Smooth muscle cell (in vitro differentiated cells): Measurements from ENCODE around the gene TMEM101. TPM values are rescaled to one million over a fixed set of nuclear protein-coding genes. Genes with fewer than 3 reads are reported as not detected.

ENCODE experiments used
- DNase-seq: peaks from one replicate; lab custom pipeline; 2025; ENCODE audit not compliant: unreplicated experiment; lab: John Stamatoyannopoulos, UW
- H2AFZ ChIP-seq: fragments of 200-600 bp; sonication (generic); 2 replicates; pipeline ENCODE4 v1.6.0; 2016; ENCODE audit warnings: antibody characterized with exemption, low read depth, mild to moderate bottlenecking
- H3F3A ChIP-seq: fragments of 200-600 bp; sonication (generic); 2 replicates; pipeline ENCODE4 v1.6.0; 2017; ENCODE audit warnings: antibody characterized with exemption, low read depth
- H3K27ac ChIP-seq: fragments of 200-600 bp; sonication (generic); 2 replicates; pipeline ENCODE4 v1.5.1; 2016; ENCODE audit warnings: low read depth, mild to moderate bottlenecking
- H3K27me3 ChIP-seq: fragments of 200-600 bp; sonication (generic); 2 replicates; pipeline ENCODE4 v1.6.1; 2016; ENCODE audit warnings: low read depth, mild to moderate bottlenecking
- H3K36me3 ChIP-seq: fragments of 200-600 bp; sonication (generic); 2 replicates; pipeline ENCODE4 v1.5.1; 2016; ENCODE audit warnings: low read depth
- H3K4me1 ChIP-seq: fragments of 200-600 bp; sonication (generic); 2 replicates; pipeline ENCODE4 v1.5.1; 2016; ENCODE audit warnings: low read depth
- H3K4me2 ChIP-seq: fragments of 200-600 bp; sonication (generic); 2 replicates; pipeline ENCODE4 v1.6.0; 2016; ENCODE audit warnings: mild to moderate bottlenecking
- H3K4me3 ChIP-seq: fragments of 200-600 bp; sonication (generic); 2 replicates; pipeline ENCODE4 v1.5.1; 2016; ENCODE audit warnings: mild to moderate bottlenecking
- H3K79me2 ChIP-seq: fragments of 200-600 bp; sonication (generic); 2 replicates; pipeline ENCODE4 v1.6.0; 2016; ENCODE audit warnings: low read depth, mild to moderate bottlenecking
- H3K9ac ChIP-seq: fragments of 200-600 bp; sonication (generic); 2 replicates; pipeline ENCODE4 v1.6.0; 2016; ENCODE audit warnings: low read depth
- H3K9me3 ChIP-seq: fragments of 200-600 bp; sonication (generic); replicated peaks from 2 replicates; pipeline ENCODE4 v1.5.1; 2016; ENCODE audit warnings: low read depth
- H4K20me1 ChIP-seq: fragments of 200-600 bp; sonication (generic); 2 replicates; pipeline ENCODE4 v1.6.0; 2016; ENCODE audit warnings: low read depth
- CTCF ChIP-seq: fragments of 200-600 bp; sonication (generic); IDR thresholded peaks from 2 replicates; pipeline ENCODE4 v1.5.1; 2017; ENCODE audit warnings: borderline replicate concordance, mild to moderate bottlenecking, antibody characterized with exemption; ENCODE audit not compliant: insufficient read depth, poor library complexity, severe bottlenecking
- WGBS: methylation state at CpG from one replicate; pipeline ENCODE4 v1.1.7; 2016; ENCODE audit warnings: low lambda C conversion rate; 5-methylcytosine and 5-hydroxymethylcytosine counted together
- polyA plus RNA-seq: library from polyadenylated mRNA; unstranded; fragments of >200 nt; fragmentation: Nextera tagmentation; extraction: Ambion mirVana; gene quantifications from 2 replicates; pipeline ENCODE4 v1.2.1, GENCODE V29; 2016
- total RNA-seq: library from RNA; depleted of rRNA; stranded (reverse); fragments of >200 nt; gene quantifications from 2 replicates; pipeline ENCODE4 v1.2.3, GENCODE V29; 2014

TMEM101 gene
- total and polyA plus RNA-seq, 2 experiments from 2014 or later = 35.1 to 36.1 TPM

GRCh38 chr17:44005527-44006271 lies 9.1 kb downstream of the TMEM101 start:
- Histone ChIP-seq H3K27ac (no peak overlapping the region), H3F3A (no peaks in the 10 kb centered on the region), H3K4me2 (peak overlapping the region; percentile 99), H3K9ac (no peak overlapping the region), H3K4me1 (peaks cover 26% of the 10 kb centered on the region), H3K27me3 (peaks cover 30% of the 10 kb centered on the region), H3K36me3 (no peaks in the 10 kb centered on the region), H3K4me3 (peak overlapping the region; percentile 81), H3K9me3 (no peaks in the 10 kb centered on the region), H2AFZ (no peak overlapping the region), H4K20me1 (no peaks in the 10 kb centered on the region), H3K79me2 (no peaks in the 10 kb centered on the region)
- 9% methylated on average over 46 of the region's 59 CpGs for WGBS
- TF ChIP-seq CTCF = no peak
- DNase-seq = no peak

DNA sequence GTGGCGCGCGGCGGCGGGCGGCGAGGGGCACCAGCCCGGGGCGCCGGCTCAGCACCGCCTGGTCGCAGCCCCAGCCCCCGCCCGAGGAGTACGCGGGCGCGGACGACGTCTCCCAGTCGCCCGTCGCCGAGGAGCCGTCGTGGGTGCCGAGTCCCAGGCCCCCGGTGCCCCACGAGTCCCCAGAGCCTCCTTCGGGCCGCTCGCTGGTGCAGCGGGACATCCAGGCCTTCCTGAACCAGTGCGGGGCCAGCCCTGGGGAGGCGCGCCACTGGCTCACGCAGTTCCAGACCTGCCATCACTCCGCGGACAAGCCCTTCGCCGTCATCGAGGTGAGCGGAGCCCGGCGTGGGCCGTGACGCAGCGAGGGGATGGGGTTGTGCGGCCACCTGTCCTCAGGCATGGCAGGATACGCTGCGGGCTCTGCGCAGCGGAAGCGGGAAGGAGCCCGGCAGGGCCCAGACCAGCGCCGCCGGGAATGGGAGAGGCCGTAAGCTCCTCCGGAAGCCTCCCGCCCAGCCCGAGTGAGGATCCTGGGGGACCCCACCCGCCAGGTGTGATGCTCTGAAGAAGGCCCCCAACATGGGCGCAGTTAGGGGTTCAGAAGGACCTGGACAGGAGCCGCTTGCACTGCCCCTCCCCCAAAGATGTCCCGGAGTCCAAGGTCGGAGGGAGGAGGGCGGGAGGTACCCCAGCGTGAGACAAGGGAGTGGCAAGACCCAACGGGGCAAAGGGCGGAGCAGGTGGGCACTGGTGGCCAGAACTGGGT lies 9.8 kb downstream of the TMEM101 start:
- 3% methylated on average over 64 of the region's 71 CpGs for WGBS
- no peaks in the 10 kb centered on the region for H3K9me3 ChIP-seq
- H4K20me1 ChIP-seq = no peaks in the 10 kb centered on the region
- H3F3A ChIP-seq = no peaks in the 10 kb centered on the region
- H3K36me3 ChIP-seq = no peaks in the 10 kb centered on the region
- no peak for DNase-seq
- peaks cover 26% of the 10 kb centered on the region for H3K4me1 ChIP-seq
- H2AFZ ChIP-seq = no peak overlapping the region
- H3K4me2 ChIP-seq = peak overlapping the region; percentile 99
- no peak for TF ChIP-seq CTCF
- H3K27ac ChIP-seq = no peak overlapping the region
- H3K27me3 ChIP-seq = peaks cover 30% of the 10 kb centered on the region
- H3K4me3 ChIP-seq = peak overlapping the region; percentile 81
- no peaks in the 10 kb centered on the region for H3K79me2 ChIP-seq
- no peak overlapping the region for H3K9ac ChIP-seq

DNA sequence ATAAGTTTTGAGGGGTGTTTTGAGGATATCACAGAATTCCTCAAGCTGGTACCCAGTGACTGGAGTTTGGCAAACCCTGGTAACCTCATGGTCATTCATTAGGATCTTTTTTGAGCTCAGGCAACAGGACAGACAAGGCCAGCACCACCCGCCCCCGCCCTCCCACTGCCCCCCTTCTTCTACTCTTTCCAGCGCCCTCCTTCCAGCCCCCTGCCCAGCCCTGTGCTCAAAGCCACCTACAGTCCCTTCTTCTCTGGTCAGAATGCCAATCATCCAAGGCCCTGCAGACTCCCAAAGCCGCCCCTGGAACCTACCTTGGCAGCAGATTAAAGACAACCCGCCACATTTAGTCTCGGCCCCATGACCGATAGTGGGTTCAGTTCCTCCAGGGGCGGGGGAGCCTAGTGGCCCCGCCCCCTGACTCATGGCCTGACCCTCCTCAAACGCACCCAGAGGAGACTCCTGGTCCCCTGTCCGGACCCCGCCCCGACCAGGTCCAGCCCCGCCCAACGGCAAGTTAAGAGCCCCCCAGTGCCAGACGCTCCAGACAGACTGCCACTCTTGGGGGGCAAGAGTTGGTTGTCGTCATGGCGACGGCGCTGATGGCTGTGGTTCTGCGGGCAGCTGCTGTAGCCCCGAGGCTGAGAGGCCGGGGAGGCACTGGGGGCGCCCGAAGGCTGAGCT lies 10.5 kb downstream of the TMEM101 start, which contains the start of gene NAGS:
Gene NAGS, plus strand, starts transcription at position 546 of the 684 bp plus-strand sequence. Its CDS starts 42 bp downstream, at position 588.
- 7% methylated on average over 18 of the region's 25 CpGs for WGBS
- no peak for TF ChIP-seq CTCF
- no peaks in the 10 kb centered on the region for H4K20me1 ChIP-seq
- no peak within 1 kb of the TSS for H3K9ac ChIP-seq
- DNase-seq = no peak
- H3K4me3 ChIP-seq = peak within 1 kb of the TSS; percentile 81
- H3K9me3 ChIP-seq = no peaks in the 10 kb centered on the region
- no peaks in the 10 kb centered on the region for H3K36me3 ChIP-seq
- H3K27ac ChIP-seq = no peak within 1 kb of the TSS
- H3K79me2 ChIP-seq = no peaks in the 10 kb centered on the region
- H2AFZ ChIP-seq = no peak within 1 kb of the TSS
- H3K4me1 ChIP-seq = peaks cover 26% of the 10 kb centered on the region
- no peaks in the 10 kb centered on the region for H3F3A ChIP-seq
- peak within 1 kb of the TSS; percentile 99 for H3K4me2 ChIP-seq
- H3K27me3 ChIP-seq = peaks cover 30% of the 10 kb centered on the region
